NCI-H187 (cell line): ENCODE data around the gene NFATC4.
A peak's percentile ranks its signal among the peaks of the same experiment; 100 is the strongest.
"Not testable (repeated sequence)": the region's sequence is repeated elsewhere in the genome, so short reads cannot be mapped to it uniquely, and the experiment has no call there.

Experiments used
- DNase-seq, 2 experiments: peaks; one replicate each; lab custom pipeline; 2025; lab: John Stamatoyannopoulos, UW

Gene NFATC4

GRCh38 chr14:24339284-24340151 lies 28.5 kb upstream of the NFATC4 start, which contains the start of gene RIPK3:
Gene RIPK3, minus strand, starts transcription at chr14:24339991. Its CDS starts 165 bp downstream, at chr14:24339826.
- no peak for DNase-seq

- DNase-seq: no peak
These were observed 27.4 kb upstream of the NFATC4 start for GRCh38 chr14:24340606-24341005.

GRCh38 chr14:24342889-24343288 lies 25.1 kb upstream of the NFATC4 start:
- no peak for DNase-seq

- no peak for DNase-seq
These were observed 24.0 kb upstream of the NFATC4 start for GRCh38 chr14:24343795-24344660.

GRCh38 chr14:24347134-24347533 lies 20.9 kb upstream of the NFATC4 start:
- DNase-seq: no peak

- DNase-seq: no peak
These were observed 19.8 kb upstream of the NFATC4 start for GRCh38 chr14:24348186-24348585.

- no peak for DNase-seq
These were observed 18.2 kb upstream of the NFATC4 start for GRCh38 chr14:24349742-24350141.

GRCh38 chr14:24351517-24351916 lies 16.5 kb upstream of the NFATC4 start:
- no peak for DNase-seq

GRCh38 chr14:24353559-24354481 lies 14.2 kb upstream of the NFATC4 start:
- no peak for DNase-seq

GRCh38 chr14:24354482-24354825 lies 13.5 kb upstream of the NFATC4 start:
- not testable (repeated sequence) for DNase-seq

GRCh38 chr14:24355009-24355408 lies 13.0 kb upstream of the NFATC4 start:
- no peak for DNase-seq

- DNase-seq: no peak
These were observed 11.8 kb upstream of the NFATC4 start for GRCh38 chr14:24356208-24356607.

GRCh38 chr14:24360281-24360680 lies 7.7 kb upstream of the NFATC4 start:
- DNase-seq: no peak

GRCh38 chr14:24361326-24361725 lies 6.7 kb upstream of the NFATC4 start:
- no peak for DNase-seq

GRCh38 chr14:24362241-24362960 lies 5.6 kb upstream of the NFATC4 start:
- no peak for DNase-seq

GRCh38 chr14:24363401-24363800 lies 4.6 kb upstream of the NFATC4 start:
- no peak for DNase-seq

- DNase-seq: no peak
These were observed 3.1 kb upstream of the NFATC4 start for GRCh38 chr14:24364841-24365240.

GRCh38 chr14:24365600-24366412 lies 2.2 kb upstream of the NFATC4 start:
- DNase-seq: peak; percentile 56 to 88

- no peak for DNase-seq
These were observed 1.6 kb upstream of the NFATC4 start for GRCh38 chr14:24366413-24366720.

GRCh38 chr14:24366721-24367513 lies 1.1 kb upstream of the NFATC4 start:
- peak; percentile 98 to 100 for DNase-seq
